ENCODE results near the gene IL1RL1.

DNA sequence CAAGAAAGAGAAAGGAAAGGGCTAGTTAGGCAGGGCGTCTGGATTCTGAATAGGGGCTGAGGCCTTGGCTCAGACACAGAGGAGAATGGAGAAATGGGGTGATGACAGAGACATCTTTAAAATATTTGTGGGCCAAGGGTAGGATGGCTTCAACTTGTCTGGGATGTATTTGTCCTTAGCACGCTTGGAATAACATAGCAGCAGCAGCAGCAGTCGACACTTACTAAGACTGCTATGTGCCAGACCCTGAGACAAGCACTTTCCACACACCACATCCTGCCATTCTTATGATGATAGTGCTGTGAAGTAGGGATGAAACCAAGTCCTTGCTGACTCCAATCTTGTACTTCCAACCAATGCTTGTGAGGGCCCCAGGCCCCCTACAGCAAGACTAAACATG is 2.6 kb downstream of the IL1RL1 start:
- TF ChIP-seq CTCF (IDR thresholded peaks at IDR 0.05; ENCODE audit: low read depth, low read length): no peak
- TF ChIP-seq POLR2A (IDR thresholded peaks at IDR 0.05; ENCODE audit: extremely low read depth, insufficient read length): no peak
- TF ChIP-seq, protein P1, sequence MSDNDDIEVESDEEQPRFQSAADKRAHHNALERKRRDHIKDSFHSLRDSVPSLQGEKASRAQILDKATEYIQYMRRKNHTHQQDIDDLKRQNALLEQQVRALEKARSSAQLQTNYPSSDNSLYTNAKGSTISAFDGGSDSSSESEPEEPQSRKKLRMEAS (IDR thresholded peaks at IDR 0.05; ENCODE audit: low read depth, low read length): no peak
